DMS 273 (cell line): ENCODE data around the gene KCMF1.

Experiments
- DNase-seq: peaks from one replicate; lab custom pipeline; 2025; ENCODE audit not compliant: unreplicated experiment; lab: John Stamatoyannopoulos, UW

The KCMF1 gene

DNA sequence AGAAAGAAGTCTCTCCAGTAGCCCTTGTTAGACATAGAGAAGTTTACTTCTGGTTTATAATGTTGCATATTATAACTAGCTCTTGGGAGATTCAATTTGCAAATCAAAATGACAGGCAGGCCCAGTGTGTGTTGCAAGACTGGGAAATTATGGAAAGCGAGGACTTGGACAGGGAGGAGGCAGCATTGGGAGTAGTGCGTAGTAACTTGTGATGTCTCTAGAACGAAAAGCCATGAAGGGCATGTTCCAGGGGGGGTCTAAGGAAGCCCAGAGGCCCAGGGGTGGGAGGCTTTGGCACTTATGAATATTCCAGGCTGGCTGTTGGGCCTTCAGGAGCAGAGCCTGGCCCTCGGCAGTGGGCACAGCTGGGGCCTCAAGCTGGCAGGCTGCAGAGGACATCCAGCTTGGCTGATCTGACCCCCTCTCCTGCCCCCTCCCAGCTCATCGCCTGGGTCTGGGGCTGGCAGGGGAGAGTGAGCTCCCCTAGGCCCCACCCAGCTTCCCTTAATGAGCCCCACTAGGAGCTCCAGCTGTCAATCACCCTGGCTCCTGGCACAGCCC is 107.0 kb downstream of the KCMF1 start:
- DNase-seq, result peak; percentile 29

DNA sequence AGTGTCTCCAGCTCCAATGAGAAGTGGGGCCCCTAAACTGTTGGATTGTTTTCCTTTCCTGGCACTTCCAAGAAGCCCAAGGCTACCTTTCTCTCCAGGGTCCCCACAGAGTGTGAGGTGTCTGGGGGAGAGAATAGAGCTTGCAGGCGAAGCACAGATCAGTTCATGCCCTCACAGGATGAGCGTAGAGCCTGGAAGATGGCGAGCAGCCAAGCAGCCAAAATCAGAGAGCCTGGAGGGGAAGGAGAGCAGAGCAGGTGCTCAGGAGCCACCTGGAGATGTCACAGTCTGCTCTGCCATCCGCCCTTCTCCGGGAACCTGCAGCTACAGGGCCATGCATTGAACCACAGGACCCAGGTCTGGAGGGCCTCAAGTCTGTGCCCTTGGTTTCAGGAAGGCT is 107.6 kb downstream of the KCMF1 start:
- no peak for DNase-seq

DNA sequence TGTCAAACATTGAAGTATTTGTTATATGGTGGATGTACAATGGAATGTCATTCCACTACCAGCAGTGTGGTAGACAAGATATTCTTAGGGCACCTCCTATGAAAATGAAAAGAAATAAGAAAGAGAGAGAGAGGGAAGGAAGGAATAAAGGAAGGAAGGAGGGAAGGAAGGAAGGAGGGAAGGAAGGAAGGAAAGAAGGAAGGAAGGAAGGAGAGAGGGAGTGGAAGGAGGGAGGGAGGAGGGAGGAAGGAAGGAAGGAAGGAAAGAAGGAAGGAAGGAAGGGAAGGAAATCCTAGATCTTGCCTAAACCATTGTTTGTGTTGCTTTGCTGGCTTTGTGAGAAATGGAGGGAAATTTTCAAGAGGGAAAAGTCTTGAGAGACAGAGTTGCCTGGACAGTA is 112.1 kb downstream of the KCMF1 start:
- no peak for DNase-seq

DNA sequence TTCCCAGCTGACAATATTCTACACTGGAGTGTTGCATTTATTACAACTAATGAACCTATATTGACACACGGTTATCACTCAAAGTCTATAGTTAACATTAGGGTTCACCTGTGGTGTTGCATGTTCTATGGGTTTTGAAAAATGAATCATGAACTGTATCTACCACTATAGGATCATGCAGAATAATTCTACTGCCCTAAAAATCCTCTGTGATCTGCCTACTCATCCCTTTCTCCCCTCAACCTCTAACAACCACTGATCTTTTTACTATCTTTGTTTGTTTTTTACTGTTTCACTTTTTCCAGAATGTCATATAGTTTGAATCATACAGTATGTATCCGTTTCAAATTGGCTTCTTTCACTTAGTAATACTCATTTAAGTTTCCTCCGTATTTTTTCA is 114.6 kb downstream of the KCMF1 start:
- no peak for DNase-seq

DNA sequence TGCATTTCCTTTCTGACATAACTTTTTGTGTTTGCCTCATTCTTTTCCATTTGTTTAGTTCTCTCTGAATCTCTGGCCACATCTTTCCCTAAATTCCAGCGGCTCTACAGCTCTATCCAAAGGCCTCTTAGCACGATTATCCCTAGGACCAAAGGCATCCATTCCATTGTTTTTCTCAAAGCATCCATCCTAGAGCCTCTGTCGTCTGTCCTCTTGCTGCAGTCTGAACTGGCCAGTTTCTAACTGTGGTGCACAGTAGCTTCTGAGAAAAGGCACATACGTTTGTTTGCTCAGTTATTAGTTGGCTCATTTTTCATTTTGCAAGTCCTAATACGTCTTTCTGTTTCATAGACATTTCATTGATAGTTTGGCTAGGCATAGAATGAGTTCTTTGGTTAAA is 116.6 kb downstream of the KCMF1 start:
- no peak for DNase-seq

DNA sequence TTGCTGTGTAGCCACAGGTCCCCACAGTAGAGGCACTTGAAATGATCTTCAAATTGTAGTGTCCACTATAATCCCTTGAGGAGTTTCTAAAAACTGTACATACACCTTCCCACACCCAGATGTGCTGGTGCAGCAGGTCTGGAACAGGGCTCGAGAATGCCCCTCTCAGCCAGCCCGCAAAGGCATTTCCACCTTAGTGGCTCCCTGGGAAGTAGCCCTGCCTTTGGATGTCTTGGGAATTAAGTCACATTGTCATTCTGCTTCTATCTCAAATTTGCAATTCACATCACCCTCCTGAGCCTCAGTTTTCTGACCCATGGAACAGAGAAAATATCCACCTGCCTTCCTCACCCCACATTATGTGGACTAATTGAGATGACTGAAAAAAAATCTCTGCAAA is 118.0 kb downstream of the KCMF1 start:
- DNase-seq, result no peak

DNA sequence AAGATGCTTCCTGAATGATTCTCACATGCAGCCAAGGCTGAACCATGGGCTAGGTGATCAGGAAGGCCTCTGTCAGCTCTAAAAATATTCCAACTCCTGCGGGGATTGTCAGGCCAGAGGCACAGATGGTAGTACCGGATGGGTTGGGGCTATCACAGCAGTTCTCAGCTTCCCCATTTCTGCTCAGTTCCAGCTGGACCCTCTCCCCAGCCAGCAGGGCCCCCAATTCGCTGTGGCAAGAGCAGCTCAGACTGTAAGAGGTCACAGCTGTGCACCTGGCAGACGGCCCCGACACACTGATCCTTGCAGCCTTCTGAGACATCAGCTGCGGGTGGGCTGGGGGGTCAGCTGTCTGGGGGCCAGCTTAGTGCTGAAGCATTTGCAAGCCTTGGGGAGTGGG is 118.6 kb downstream of the KCMF1 start:
- peak; percentile 96 for DNase-seq

DNA sequence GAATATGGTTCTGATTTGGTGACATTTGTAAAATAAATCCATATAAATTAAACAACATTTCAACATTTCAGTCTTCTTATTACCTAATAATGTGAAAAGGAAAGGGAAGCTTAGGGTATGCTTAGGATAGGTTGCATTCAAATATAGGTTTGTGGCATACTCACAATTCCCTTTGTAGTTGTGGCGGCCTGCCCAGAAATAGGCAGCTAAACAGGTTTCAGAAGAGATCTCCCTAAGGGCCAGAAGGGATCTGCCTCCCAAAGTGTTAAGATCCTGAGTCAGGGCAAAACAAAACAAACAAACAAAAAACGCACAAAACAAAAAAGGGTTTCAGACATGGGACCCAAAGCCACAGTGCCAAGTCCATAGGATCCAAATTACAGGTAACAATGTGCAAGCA is 120.9 kb downstream of the KCMF1 start:
- peak; percentile 35 for DNase-seq

DNA sequence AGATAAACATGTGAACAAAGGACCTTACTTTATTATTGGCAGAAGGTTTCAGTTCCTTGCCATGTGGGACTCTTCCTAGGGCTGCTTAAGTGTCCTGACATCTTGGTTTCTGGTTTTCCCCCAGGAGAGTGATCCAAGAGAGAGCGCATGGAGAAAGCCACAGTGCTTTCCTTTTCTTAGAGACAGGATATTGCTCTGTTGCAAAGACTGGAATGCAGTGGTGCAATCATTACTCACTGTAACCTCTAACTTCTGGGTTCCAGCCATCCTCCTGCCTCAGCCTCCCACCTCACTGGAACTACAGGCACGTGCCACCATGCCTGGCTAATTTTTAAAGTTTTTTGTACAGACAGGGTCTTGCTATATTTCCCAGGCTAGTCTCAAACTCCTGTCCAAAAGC is 124.1 kb downstream of the KCMF1 start:
- DNase-seq, result no peak

DNA sequence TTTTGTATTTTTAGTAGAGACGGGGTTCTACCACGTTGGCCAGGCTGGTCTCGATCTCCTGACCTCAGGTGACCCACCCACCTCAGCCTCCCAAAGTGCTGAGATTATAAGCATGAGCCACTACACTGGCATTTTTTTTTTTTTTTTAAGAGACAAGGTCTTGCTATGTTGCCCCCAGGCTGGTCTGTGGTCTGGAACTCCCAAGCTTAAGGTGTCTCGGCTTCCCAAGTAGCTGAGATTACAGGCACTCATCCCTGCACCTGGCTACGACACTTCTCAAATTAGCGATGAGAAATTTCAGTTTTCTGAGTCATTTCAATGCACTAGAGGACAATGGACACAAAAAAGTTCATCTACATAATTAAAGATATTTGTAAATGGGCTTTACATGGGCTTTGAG is 125.7 kb downstream of the KCMF1 start:
- DNase-seq, result no peak

DNA sequence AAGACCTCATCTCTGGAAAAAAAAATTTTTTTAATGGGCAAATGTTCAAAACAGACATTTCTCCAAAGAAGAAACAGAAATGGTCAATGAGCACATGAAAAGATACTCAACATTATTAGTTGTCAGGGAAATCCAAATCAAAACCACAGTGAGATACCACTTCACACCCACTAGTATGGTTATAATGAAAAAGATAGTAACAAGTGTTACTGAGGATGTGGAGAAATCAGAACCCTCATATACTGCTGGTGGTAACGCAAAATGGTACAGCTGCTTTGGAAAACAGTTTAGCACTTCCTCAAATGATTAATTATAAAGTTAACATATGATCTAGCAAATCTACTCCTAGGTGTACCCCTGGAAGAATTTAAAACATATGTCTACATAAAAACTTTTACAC is 133.3 kb downstream of the KCMF1 start:
- no peak for DNase-seq

DNA sequence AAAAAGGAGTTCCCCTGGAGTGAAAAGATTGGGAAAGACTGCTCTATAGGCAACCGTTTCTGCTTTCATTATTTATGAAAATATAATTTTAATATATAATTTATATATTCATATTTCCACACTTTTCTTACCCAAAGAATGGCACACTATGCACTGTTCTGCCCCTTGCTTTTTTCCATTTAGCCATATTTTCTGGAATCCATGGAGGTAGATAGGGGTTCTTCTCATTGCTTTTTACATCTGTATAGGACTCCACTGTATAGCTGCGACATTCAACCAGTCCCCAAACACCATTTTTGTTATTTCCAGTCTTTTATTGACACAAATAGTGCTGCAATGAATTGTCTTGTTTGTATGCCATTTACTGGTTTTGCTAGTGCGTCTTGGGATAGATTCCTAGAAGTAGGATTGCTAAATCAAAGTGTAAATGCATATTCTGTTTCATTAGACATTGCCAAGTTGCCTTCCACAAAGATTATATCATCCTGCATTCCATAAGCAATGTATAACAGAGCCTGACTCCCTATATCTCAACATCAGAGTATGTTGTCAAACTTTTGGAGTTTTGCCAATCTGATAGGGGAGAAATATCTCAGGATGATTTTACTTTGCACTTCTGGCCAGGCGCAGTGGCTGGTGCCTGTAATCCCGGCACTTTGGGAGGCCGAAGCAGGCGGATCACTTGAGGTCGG is 135.7 kb downstream of the KCMF1 start:
- peak; percentile 31 for DNase-seq
